HL-60 (cell line): ENCODE results near the gene DRC3.

Experiments used
- GABPA ChIP-seq: IDR thresholded peaks from 2 replicates; pipeline ENCODE4 v1.6.1; 2012; ENCODE audit warnings: low read depth
- POLR2AphosphoS5 ChIP-seq: IDR thresholded peaks from 2 replicates; pipeline ENCODE4 v1.6.1; 2012; ENCODE audit warnings: low read depth
- TF ChIP-seq, protein P1 (sequence below): IDR thresholded peaks from one replicate; pipeline ENCODE4 v1.5.1; 2011; ENCODE audit warnings: low read length, control low read depth, inconsistent platforms; ENCODE audit not compliant: insufficient read depth
- TF ChIP-seq, protein P2 (sequence below): IDR thresholded peaks from 2 replicates; pipeline ENCODE4 v1.6.1; 2012; ENCODE audit warnings: low read depth; ENCODE audit not compliant: insufficient replicate concordance

DNA sequence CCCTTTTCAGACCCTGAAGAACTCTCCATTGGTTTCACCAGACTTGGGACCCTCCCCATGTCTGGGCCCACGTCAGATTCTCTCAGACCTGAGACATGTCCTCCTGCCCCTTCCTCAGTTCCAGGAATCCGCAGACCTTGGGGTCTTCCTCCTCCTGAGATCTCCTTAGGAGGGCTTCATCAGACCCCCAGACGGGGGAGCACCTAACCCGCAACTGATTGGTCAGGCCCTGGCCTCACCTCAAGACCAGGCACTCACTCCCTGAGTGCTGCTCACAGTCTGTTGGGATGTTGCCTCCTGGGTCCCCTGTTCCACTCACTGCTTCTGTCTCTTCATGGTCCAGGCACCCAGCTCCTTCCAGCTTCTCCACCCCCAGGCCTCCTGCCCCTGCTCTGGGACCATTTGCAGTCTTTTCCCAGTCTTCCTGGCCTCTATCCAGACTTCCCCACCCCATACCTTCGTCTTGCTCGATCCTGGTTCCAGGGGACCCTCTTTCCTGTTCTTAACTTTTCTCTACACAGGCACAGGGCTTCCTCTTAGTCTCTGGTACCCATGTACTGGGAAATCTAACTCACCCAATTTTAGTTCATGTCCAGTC lies 67.7 kb downstream of the DRC3 start:
- TF ChIP-seq, protein P1, sequence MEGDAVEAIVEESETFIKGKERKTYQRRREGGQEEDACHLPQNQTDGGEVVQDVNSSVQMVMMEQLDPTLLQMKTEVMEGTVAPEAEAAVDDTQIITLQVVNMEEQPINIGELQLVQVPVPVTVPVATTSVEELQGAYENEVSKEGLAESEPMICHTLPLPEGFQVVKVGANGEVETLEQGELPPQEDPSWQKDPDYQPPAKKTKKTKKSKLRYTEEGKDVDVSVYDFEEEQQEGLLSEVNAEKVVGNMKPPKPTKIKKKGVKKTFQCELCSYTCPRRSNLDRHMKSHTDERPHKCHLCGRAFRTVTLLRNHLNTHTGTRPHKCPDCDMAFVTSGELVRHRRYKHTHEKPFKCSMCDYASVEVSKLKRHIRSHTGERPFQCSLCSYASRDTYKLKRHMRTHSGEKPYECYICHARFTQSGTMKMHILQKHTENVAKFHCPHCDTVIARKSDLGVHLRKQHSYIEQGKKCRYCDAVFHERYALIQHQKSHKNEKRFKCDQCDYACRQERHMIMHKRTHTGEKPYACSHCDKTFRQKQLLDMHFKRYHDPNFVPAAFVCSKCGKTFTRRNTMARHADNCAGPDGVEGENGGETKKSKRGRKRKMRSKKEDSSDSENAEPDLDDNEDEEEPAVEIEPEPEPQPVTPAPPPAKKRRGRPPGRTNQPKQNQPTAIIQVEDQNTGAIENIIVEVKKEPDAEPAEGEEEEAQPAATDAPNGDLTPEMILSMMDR = no peak
- TF ChIP-seq POLR2AphosphoS5 (no peak), GABPA (no peak)
- TF ChIP-seq, protein P2, sequence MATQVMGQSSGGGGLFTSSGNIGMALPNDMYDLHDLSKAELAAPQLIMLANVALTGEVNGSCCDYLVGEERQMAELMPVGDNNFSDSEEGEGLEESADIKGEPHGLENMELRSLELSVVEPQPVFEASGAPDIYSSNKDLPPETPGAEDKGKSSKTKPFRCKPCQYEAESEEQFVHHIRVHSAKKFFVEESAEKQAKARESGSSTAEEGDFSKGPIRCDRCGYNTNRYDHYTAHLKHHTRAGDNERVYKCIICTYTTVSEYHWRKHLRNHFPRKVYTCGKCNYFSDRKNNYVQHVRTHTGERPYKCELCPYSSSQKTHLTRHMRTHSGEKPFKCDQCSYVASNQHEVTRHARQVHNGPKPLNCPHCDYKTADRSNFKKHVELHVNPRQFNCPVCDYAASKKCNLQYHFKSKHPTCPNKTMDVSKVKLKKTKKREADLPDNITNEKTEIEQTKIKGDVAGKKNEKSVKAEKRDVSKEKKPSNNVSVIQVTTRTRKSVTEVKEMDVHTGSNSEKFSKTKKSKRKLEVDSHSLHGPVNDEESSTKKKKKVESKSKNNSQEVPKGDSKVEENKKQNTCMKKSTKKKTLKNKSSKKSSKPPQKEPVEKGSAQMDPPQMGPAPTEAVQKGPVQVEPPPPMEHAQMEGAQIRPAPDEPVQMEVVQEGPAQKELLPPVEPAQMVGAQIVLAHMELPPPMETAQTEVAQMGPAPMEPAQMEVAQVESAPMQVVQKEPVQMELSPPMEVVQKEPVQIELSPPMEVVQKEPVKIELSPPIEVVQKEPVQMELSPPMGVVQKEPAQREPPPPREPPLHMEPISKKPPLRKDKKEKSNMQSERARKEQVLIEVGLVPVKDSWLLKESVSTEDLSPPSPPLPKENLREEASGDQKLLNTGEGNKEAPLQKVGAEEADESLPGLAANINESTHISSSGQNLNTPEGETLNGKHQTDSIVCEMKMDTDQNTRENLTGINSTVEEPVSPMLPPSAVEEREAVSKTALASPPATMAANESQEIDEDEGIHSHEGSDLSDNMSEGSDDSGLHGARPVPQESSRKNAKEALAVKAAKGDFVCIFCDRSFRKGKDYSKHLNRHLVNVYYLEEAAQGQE = no peak
